Liver (tissue), 9 donors: ENCODE results near the gene TMEM205. TPM values are rescaled to one million over a fixed set of nuclear protein-coding genes. Genes with fewer than 3 reads are reported as not detected.
A peak's percentile ranks its signal among the peaks of the same experiment; 100 is the strongest.

ENCODE experiments used
- DNase-seq: peaks from one replicate; pipeline ENCODE4 v3.0.0-alpha.2; 2017; ENCODE audit warnings: low spot score
- H3K27ac ChIP-seq, 2 donors: one replicate each; pipeline ENCODE4 v1.7.0; 2013; ENCODE audit warnings: inconsistent platforms in 2 of 2, low read length in 2 of 2, control low read depth in 1 of 2, low read depth in 1 of 2, mild to moderate bottlenecking in 1 of 2
- H3K27me3 ChIP-seq, 4 donors: one replicate each; pipeline versions ENCODE4 v1.6.1 to v1.7.0; 2013; ENCODE audit warnings: low read length in 3 of 4, inconsistent platforms in 1 of 4, mild to moderate bottlenecking in 1 of 4, moderate library complexity in 1 of 4; ENCODE audit not compliant: control insufficient read depth in 4 of 4, insufficient read depth in 4 of 4
- H3K36me3 ChIP-seq, 4 donors: one replicate each; pipeline versions ENCODE4 v1.6.1 to v1.7.0; 2013; ENCODE audit warnings: low read length in 3 of 4, mild to moderate bottlenecking in 3 of 4, low read depth in 1 of 4, moderate library complexity in 1 of 4; ENCODE audit not compliant: control insufficient read depth in 4 of 4, insufficient read depth in 3 of 4
- H3K4me1 ChIP-seq, 4 donors: one replicate each; pipeline versions ENCODE4 v1.6.1 to v1.7.0; 2013; ENCODE audit warnings: low read length in 3 of 4, mild to moderate bottlenecking in 3 of 4, moderate library complexity in 1 of 4; ENCODE audit not compliant: control insufficient read depth in 4 of 4, insufficient read depth in 4 of 4
- H3K4me3 ChIP-seq, 3 donors: one replicate each; pipeline versions ENCODE4 v1.6.1 to v1.7.0; 2013; ENCODE audit warnings: low read length in 3 of 3, control low read depth in 1 of 3, low read depth in 1 of 3, mild to moderate bottlenecking in 1 of 3
- H3K9ac ChIP-seq, 2 donors: one replicate each; pipeline ENCODE4 v1.7.0; 2013; ENCODE audit warnings: low read length in 2 of 2, mild to moderate bottlenecking in 2 of 2, moderate library complexity in 2 of 2, control low read depth in 1 of 2, low read depth in 1 of 2
- H3K9me3 ChIP-seq, 4 donors: one replicate each; pipeline versions ENCODE4 v1.6.1 to v1.7.0; 2013; ENCODE audit warnings: low read length in 3 of 4; ENCODE audit not compliant: control insufficient read depth in 4 of 4
- ATF3 ChIP-seq: IDR thresholded peaks from 2 replicates; pipeline ENCODE4 v1.6.1; 2016; ENCODE audit warnings: antibody characterized with exemption
- CTCF ChIP-seq: fragments of 150-350 bp; IDR thresholded peaks from 2 replicates; pipeline ENCODE4 v1.5.1; 2017; ENCODE audit warnings: improper control_type of control experiment, low read depth, low read length; ENCODE audit not compliant: missing input control
- EGR1 ChIP-seq, 2 donors: IDR thresholded peaks; 2 replicates each; pipeline ENCODE4 v1.6.1; 2016 to 2018; ENCODE audit warnings: antibody characterized with exemption in 2 of 2, low read depth in 2 of 2
- FOXA2 ChIP-seq: IDR thresholded peaks from 2 replicates; pipeline ENCODE4 v1.6.1; 2016; ENCODE audit warnings: antibody characterized with exemption
- GABPA ChIP-seq, 2 donors: IDR thresholded peaks in 1 of 2; conservative IDR thresholded peaks in 1 of 2; 2 replicates each; pipeline ENCODE4 v1.6.1; 2016; ENCODE audit warnings: antibody characterized with exemption in 2 of 2, mild to moderate bottlenecking in 1 of 2, moderate library complexity in 1 of 2
- HNF4A ChIP-seq, 2 donors: conservative IDR thresholded peaks; 2 replicates each; pipeline ENCODE4 v1.6.1; 2016; ENCODE audit warnings: antibody characterized with exemption in 2 of 2, mild to moderate bottlenecking in 2 of 2
- HNF4G ChIP-seq: IDR thresholded peaks from 2 replicates; pipeline ENCODE4 v1.6.1; 2016; ENCODE audit warnings: antibody characterized with exemption
- JUND ChIP-seq, 2 donors: IDR thresholded peaks; 2 replicates each; pipeline ENCODE4 v1.6.1; 2016; ENCODE audit warnings: antibody characterized with exemption in 2 of 2
- NR2F2 ChIP-seq: IDR thresholded peaks from 2 replicates; pipeline ENCODE4 v1.6.1; 2016; ENCODE audit warnings: antibody characterized with exemption
- REST ChIP-seq: IDR thresholded peaks from 2 replicates; pipeline ENCODE4 v1.6.1; 2016; ENCODE audit warnings: antibody characterized with exemption, mild to moderate bottlenecking
- TAF1 ChIP-seq: conservative IDR thresholded peaks from 2 replicates; pipeline ENCODE4 v1.6.1; 2016; ENCODE audit warnings: antibody characterized with exemption, mild to moderate bottlenecking
- ZBTB33 ChIP-seq: IDR thresholded peaks from 2 replicates; pipeline ENCODE4 v1.6.1; 2016; ENCODE audit warnings: antibody characterized with exemption
- WGBS: extraction: QIAGEN DNeasy Blood & Tissue Kit; methylation state at CpG from one replicate; pipeline ENCODE4 v1.1.7; 2013; 5-methylcytosine and 5-hydroxymethylcytosine counted together
- polyA plus RNA-seq, 2 donors: library from polyadenylated mRNA; stranded (reverse) in 1 of 2; unstranded in 1 of 2; fragments of 200-250 nt in 1 of 2; fragments of >200 nt in 1 of 2; fragmentation: Nextera tagmentation in 1 of 2; extraction: Ambion mirVana in 1 of 2; gene quantifications; one replicate each; pipeline versions ENCODE4 v1.2.1 to v1.2.3, GENCODE V29; 2013 to 2015
- total RNA-seq, 2 donors: library from RNA; depleted of rRNA; stranded (reverse); fragments of >200 nt; gene quantifications; one replicate each; pipeline ENCODE4 v1.2.3, GENCODE V29; 2014
- donor health status: healthy.
- donor health status: healthy.
- donor health status: healthy.
- donor health status: healthy.
- donor health status: healthy.

TMEM205 gene
- total and polyA plus RNA-seq, 4 donors = 110 to 410 (median 272) TPM

GRCh38 chr19:11377756-11378155 lies 31.7 kb upstream of the TMEM205 start:
- no peaks in the 10 kb centered on the region for H3K9me3 ChIP-seq
- H3K27ac ChIP-seq = peak overlapping the region in 1 of 2 donors; percentile 46
- H3K27me3 ChIP-seq = no peaks in the 10 kb centered on the region
- no peak overlapping the region for H3K9ac ChIP-seq
- H3K4me1 ChIP-seq = peaks cover 8 to 56% (median 34%) of the 10 kb centered on the region in 4 donors
- H3K4me3 ChIP-seq = no peak overlapping the region
- no peak for DNase-seq
- WGBS = 97% methylated on average over 3 of the region's 3 CpGs
- H3K36me3 ChIP-seq = no peaks in the 10 kb centered on the region
- no peak for TF ChIP-seq EGR1 (IDR thresholded peaks at IDR 0.05; ENCODE audit: low read depth in 2 of 2)
- no peak for TF ChIP-seq NR2F2
- no peak for TF ChIP-seq ATF3
- TF ChIP-seq HNF4G = no peak
- TF ChIP-seq GABPA (IDR thresholded peaks at IDR 0.05 in 1 of 2, conservative IDR thresholded peaks at IDR 0.05 in 1 of 2) = no peak
- no peak for TF ChIP-seq TAF1
- TF ChIP-seq JUND (IDR thresholded peaks at IDR 0.05) = no peak
- TF ChIP-seq HNF4A (conservative IDR thresholded peaks at IDR 0.05) = no peak
- no peak for TF ChIP-seq ZBTB33
- TF ChIP-seq FOXA2 = no peak
- TF ChIP-seq CTCF = no peak

- Histone ChIP-seq H3K27ac (peak overlapping the region in 1 of 2 donors; percentile 9), H3K4me3 (no peak overlapping the region), H3K9ac (no peak overlapping the region), H3K9me3 (no peaks in the 10 kb centered on the region), H3K27me3 (no peaks in the 10 kb centered on the region), H3K4me1 (peaks cover 8 to 55% (median 33%) of the 10 kb centered on the region in 4 donors), H3K36me3 (no peaks in the 10 kb centered on the region)
- DNase-seq = no peak
- no peak for TF ChIP-seq REST
- TF ChIP-seq ZBTB33 = no peak
- TF ChIP-seq TAF1 = no peak
- TF ChIP-seq JUND (IDR thresholded peaks at IDR 0.05) = peak in 1 of 2 donors; percentile 67
Observed at GRCh38 chr19:11377237-11377636, 31.2 kb upstream of the TMEM205 start.
